GM18907 (cell line): Measurements from ENCODE around the gene FOXR1.
"Not testable (repeated sequence)": the region's sequence is repeated elsewhere in the genome, so short reads cannot be mapped to it uniquely, and the experiment has no call there.

Experiments
- ATAC-seq: cut with Tn5 transposase; IDR thresholded peaks from one replicate; pipeline ENCODE4 v1.9.1; 2021; ENCODE audit warnings: mild to moderate bottlenecking, moderate library complexity; ENCODE audit not compliant: unreplicated experiment

Gene FOXR1

GRCh38 chr11:118939953-118940598 lies 31.5 kb upstream of the FOXR1 start:
- ATAC-seq: no peak

DNA sequence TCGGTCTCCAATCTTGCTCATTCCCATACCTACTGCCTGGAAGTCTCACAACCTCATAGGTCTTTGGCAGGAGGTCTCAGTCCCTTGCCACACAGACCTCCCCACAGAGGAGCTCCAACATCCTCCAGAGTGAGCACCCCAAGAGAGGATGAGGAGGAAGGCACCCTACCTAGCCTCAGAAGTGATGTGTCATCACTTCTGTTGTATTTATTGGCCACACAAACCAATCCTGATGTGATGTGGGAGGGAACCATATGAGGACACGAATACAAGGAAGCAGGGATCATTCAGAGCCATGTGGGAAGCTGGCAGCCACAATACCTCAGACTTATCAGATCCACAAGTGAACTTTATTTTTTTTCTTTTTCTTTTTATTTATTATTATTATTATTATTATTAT lies 24.5 kb upstream of the FOXR1 start:
- no peak for ATAC-seq

GRCh38 chr11:118948000-118948399 lies 23.6 kb upstream of the FOXR1 start:
- no peak for ATAC-seq

- ATAC-seq: no peak
Measured at GRCh38 chr11:118953265-118953664, 18.3 kb upstream of the FOXR1 start.

DNA sequence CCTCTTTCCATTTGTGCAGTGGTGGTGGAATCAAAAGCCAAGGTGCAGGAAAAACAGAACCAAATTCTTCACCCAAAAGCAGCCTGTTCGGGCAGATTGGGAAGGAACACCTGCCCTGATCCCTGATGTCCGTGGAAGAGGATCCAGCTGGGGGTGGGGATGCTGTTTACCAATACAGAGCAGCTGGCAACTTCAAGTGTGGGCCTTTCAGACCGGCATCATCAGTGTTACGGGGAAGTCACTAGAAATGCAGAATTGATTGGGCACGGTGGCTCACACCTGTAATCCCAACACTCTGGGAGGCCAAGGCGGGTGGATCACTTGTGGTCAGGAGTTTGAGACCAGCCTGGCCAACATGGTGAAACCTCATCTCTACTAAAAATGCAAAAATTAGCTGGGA lies 17.6 kb upstream of the FOXR1 start:
- not testable (repeated sequence) for ATAC-seq

GRCh38 chr11:118956094-118956846 lies 15.3 kb upstream of the FOXR1 start, which contains the start of gene UPK2:
UPK2 (plus strand) TSS chr11:118956298; CDS start chr11:118956351, 53 bp downstream.
- ATAC-seq: peak; percentile 68

GRCh38 chr11:118956847-118957469 lies 14.6 kb upstream of the FOXR1 start:
- ATAC-seq: no peak

- no peak for ATAC-seq
Measured at GRCh38 chr11:118957549-118957948, 14.0 kb upstream of the FOXR1 start.

- ATAC-seq: no peak
Measured at GRCh38 chr11:118957968-118958367, 13.6 kb upstream of the FOXR1 start.

GRCh38 chr11:118958577-118958976 lies 13.0 kb upstream of the FOXR1 start:
- no peak for ATAC-seq

- ATAC-seq: no peak
Measured at GRCh38 chr11:118961189-118961588, 10.4 kb upstream of the FOXR1 start.

DNA sequence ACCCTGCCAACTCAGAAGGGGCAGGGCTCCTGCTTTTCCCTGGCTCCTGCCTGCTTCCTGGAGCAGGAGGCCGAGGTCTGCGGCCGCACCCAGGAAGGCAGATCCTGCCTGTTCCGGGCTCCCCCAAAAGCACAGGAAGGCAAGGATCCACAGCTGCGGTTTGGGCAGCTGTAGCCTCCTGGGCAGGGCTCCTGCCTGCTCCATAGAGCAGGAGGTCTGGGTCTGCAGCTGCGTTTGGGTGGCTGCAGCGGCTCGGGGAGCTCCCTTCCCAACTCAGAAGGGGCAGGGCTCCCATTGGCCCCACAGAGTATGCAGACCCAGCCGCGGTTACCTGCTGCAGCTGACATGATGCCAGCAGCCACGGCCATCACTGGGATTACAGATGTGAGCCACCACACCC lies 10.0 kb upstream of the FOXR1 start:
- no peak for ATAC-seq

- ATAC-seq: not testable (repeated sequence)
Measured at GRCh38 chr11:118969508-118969907, 2.1 kb upstream of the FOXR1 start.

DNA sequence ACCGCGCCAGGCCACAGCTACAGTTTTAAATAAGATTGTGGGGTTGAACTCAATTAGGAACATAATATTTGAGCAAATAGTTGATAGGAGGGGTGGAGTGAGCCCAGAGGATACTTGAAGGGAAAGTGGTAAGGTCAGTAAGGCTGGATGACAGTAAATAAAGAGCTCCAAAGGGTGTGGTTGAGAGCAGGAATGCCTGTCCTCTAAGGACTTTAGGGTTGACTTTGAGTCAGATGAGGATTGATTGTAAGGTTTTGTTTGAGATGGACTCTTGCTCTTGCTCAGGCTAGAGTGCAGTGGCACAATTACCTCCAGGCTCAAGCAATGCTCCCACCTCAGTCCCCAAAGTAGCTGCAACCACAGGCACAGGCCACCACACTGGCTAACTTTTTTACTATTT lies 2.4 kb downstream of the FOXR1 start:
- ATAC-seq: no peak

DNA sequence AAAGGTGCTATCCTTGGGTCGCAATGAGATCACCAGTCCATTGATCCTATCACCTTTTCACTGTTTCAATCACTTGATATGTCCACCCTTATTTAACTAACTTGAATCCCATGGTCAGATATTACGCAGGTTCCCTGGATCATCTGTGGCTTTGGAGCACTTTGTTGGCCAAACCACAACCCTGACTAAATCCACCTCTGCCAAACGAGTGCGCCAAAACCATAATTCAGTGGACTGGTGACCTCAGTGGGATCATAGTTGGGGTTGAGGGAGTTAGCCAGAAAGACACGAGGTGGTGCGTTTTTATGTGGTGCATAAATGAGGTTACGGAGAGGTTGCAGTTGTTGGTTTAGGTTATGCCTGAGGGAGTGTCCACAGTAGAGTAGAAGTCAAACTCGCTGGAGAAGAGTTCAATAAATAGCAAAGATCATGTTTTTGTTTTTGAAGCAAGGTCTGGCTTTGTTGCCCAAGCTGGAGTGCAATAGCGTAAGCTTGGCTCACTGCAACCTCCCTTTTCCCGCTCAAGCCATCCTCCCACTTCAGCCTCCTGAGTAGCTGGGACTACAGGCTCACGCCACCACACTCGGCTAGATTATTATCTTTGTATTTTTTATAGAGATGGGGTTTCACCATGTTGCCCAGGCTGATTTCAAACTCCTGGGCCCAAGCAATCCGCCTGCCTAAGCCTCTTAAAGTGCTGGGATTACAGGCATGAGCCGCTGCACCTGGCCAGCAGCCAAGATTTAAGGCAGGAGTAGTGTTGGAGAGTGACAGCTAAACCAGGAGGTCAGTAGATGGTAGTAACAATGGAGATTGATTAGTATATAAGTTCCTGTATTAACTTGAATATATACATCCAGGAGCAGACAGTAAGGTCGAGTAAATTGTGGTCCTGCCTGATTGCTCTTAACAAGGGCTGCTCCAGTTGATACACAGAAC lies 4.5 kb downstream of the FOXR1 start:
- no peak for ATAC-seq

GRCh38 chr11:118979434-118979833 lies 7.9 kb downstream of the FOXR1 start:
- no peak for ATAC-seq

- ATAC-seq: no peak
Measured at GRCh38 chr11:118980191-118980881, 8.8 kb downstream of the FOXR1 start.

DNA sequence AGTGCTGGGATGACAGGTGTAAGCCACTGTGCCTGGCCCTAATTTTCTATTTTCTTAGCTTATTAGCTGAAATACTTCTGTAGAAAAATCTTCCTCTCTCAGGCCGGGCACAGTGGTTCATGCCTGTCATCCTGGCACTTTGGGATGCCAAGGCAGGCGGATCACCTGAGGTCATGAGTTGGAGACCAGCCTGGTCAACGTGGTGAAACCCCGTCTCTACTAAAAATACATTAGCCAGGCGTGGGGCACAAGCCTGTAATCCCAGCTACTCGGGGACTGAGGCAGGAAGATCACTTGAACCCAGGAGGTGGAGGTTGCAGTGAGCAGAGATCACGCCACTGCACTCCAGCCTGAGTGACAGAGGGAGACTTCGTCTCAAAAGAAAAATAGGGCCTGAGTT lies 12.8 kb downstream of the FOXR1 start:
- not testable (repeated sequence) for ATAC-seq

DNA sequence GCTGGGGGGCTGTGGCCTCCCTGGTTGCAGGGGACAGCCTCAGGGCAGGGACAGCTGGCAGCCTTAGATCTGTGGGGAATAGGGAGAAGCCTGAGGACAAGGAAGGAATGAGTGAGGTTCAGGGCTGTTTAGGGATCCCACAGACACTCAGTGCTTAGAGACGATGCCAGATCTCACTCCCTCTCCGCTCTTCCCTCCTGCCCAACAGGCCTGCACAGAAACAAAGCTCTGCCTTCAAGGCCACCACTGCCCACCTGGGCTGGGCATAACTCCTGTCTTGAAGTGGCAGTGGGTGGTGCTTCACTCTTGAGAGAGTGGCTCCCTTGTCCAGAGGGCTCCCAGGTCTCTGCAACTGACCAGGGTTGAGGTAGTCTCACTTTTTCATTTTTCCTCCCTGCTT lies 13.3 kb downstream of the FOXR1 start:
- no peak for ATAC-seq

DNA sequence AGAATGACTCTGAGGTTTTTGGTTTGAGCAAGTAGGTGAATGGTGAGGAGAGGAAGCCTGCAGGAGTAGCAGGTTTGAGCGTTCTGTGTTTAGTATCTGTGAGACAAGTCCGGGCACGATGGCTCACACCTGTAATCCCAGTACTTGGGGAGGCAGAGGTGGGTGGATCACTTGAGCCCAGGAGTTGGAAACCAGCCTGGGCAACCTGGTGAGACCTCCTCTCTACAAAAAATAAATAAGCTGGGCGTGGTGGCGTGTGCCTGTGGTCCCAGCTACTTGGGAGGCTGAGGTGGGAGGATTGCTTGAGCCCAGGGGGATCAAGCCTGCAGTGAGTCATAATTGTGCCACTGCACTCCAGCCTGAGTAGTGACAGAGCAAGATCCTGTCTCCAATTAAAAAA lies 16.7 kb downstream of the FOXR1 start:
- no peak for ATAC-seq
